CD4-positive, alpha-beta T cell (primary cell): ENCODE data around the gene AMIGO2. TPM values are rescaled to one million over a fixed set of nuclear protein-coding genes. Genes with fewer than 3 reads are reported as not detected.

Experiments
- ATAC-seq: fragments of 200-7000 bp; cut with Tn5 transposase; one replicate; pipeline ENCODE4 v1.10.0; 2022; ENCODE audit warnings: mild to moderate bottlenecking; ENCODE audit not compliant: poor library complexity
- CTCF ChIA-PET: fragments of 350-600 bp; sonication (Branson Sonifier 250); formaldehyde crosslinking; loops from one replicate; lab custom pipeline; 2021; ENCODE audit warnings: antibody characterized with exemption, inconsistent platforms; lab: Charles Lee
- POLR2A ChIA-PET: fragments of 350-600 bp; sonication (Branson Sonifier 250); formaldehyde crosslinking; loops from one replicate; lab custom pipeline; 2021; ENCODE audit warnings: antibody characterized with exemption, inconsistent platforms; lab: Charles Lee
- DNase-seq, 14 experiments: peaks; one replicate each; pipeline ENCODE4 v3.0.0-alpha.2; 2013 to 2020; ENCODE audit warnings: mixed read lengths in 2 of 14
- H3K27ac ChIP-seq, 2 donors: one replicate each; pipeline versions ENCODE4 v1.5.1 to v1.7.0; 2013; ENCODE audit warnings: low read length in 2 of 2, low read depth in 1 of 2, mild to moderate bottlenecking in 1 of 2
- H3K27me3 ChIP-seq, 2 experiments: 1 replicate in 1 of 2; 2 replicates in 1 of 2; pipeline versions ENCODE4 v1.6.1 to v1.7.0; 2013; ENCODE audit warnings: low read length in 2 of 2, control low read depth in 1 of 2, mild to moderate bottlenecking in 1 of 2, moderate library complexity in 1 of 2; ENCODE audit not compliant: insufficient read depth in 2 of 2, control insufficient read depth in 1 of 2
- H3K36me3 ChIP-seq: one replicate; pipeline ENCODE4 v1.6.1; 2013; ENCODE audit warnings: low read length, control low read depth; ENCODE audit not compliant: insufficient read depth
- H3K4me1 ChIP-seq: one replicate; pipeline ENCODE4 v1.6.1; 2013; ENCODE audit warnings: low read length, control low read depth; ENCODE audit not compliant: insufficient read depth
- H3K4me3 ChIP-seq: one replicate; pipeline ENCODE4 v1.5.1; 2013; ENCODE audit warnings: mild to moderate bottlenecking, low read length, moderate library complexity
- H3K9me3 ChIP-seq, 2 experiments: 1 replicate in 1 of 2; 2 replicates in 1 of 2; pipeline versions ENCODE4 v1.6.1 to v1.7.0; 2013; ENCODE audit warnings: low read length in 2 of 2, mild to moderate bottlenecking in 2 of 2, control low read depth in 1 of 2, moderate library complexity in 1 of 2; ENCODE audit not compliant: control insufficient read depth in 1 of 2, insufficient read depth in 1 of 2
- H3K27ac Mint-ChIP-seq: one replicate; pipeline ENCODE4 v1.8.0; 2020; ENCODE audit warnings: mixed read lengths
- H3K27me3 Mint-ChIP-seq: one replicate; pipeline ENCODE4 v1.8.0; 2021; ENCODE audit warnings: mixed read lengths
- H3K36me3 Mint-ChIP-seq: one replicate; pipeline ENCODE4 v1.8.0; 2021; ENCODE audit warnings: low read depth, mixed read lengths
- H3K4me1 Mint-ChIP-seq: one replicate; pipeline ENCODE4 v1.8.0; 2021; ENCODE audit warnings: low read depth, mixed read lengths
- H3K4me3 Mint-ChIP-seq: one replicate; pipeline ENCODE4 v1.8.0; 2020; ENCODE audit warnings: mild to moderate bottlenecking, mixed read lengths
- H3K9me3 Mint-ChIP-seq: one replicate; pipeline ENCODE4 v1.8.0; 2020; ENCODE audit warnings: mixed read lengths
- CTCF ChIP-seq: fragments of 200-600 bp; IDR thresholded peaks from one replicate; pipeline ENCODE4 v1.8.0; 2022; ENCODE audit warnings: antibody characterized with exemption, mild to moderate bottlenecking
- intact Hi-C, 2 experiments: fragments of 100-400 bp; cut with DNase I in 1 of 2; cut with micrococcal nuclease in 1 of 2; formaldehyde crosslinking; loops; one replicate each; pipeline versions ENCODE4 v1.15.1 to v1.9.0; 2023 to 2025; cut with DNase I, micrococcal nuclease
- total RNA-seq, 174 experiments: library from RNA in 2 of 174; stranded (reverse) in 2 of 174; gene quantifications; one replicate each; pipeline ENCODE4 v1.2.3 and lab custom pipeline; 2021 to 2026

Gene AMIGO2
- total RNA-seq, 2 experiments from 2014 or later: 9.7 to 10.1 TPM

GRCh38 chr12:47034661-47035060, 45.1 kb downstream of the AMIGO2 start:
- no peak for ATAC-seq
- H3K36me3 ChIP-seq: no peaks in the 10 kb centered on the region
- H3K4me1 ChIP-seq: peaks cover 2% of the 10 kb centered on the region
- DNase-seq: no peak
- TF ChIP-seq CTCF: no peak
- H3K4me3 ChIP-seq: no peak overlapping the region
- CTCF ChIA-PET: no interaction called here
- Mint-ChIP-seq H3K4me3 (no peak overlapping the region), H3K27ac (no peak overlapping the region), H3K9me3 (no peaks in the 10 kb centered on the region), H3K4me1 (peaks cover 15% of the 10 kb centered on the region), H3K36me3 (no peaks in the 10 kb centered on the region), H3K27me3 (no peaks in the 10 kb centered on the region)
- H3K27me3 ChIP-seq: no peaks in the 10 kb centered on the region
- POLR2A ChIA-PET: interaction anchor here (0.9 kb wide), 1 partner anchor 373 kb away, joined by 3 read pairs; no protein-coding TSS in a partner anchor
- H3K27ac ChIP-seq: no peak overlapping the region
- intact Hi-C loops: loop anchor here (2.0 to 10.0 kb wide), 3 partner anchors 158 to 652 kb away; no protein-coding TSS in a partner anchor
- H3K9me3 ChIP-seq: no peaks in the 10 kb centered on the region

GRCh38 chr12:47033789-47034555, 45.8 kb downstream of the AMIGO2 start:
- Mint-ChIP-seq H3K27me3 (no peaks in the 10 kb centered on the region), H3K4me1 (peaks cover 19% of the 10 kb centered on the region), H3K9me3 (no peaks in the 10 kb centered on the region), H3K27ac (no peak overlapping the region), H3K4me3 (no peak overlapping the region), H3K36me3 (no peaks in the 10 kb centered on the region)
- no peak overlapping the region for H3K27ac ChIP-seq
- peaks cover 2% of the 10 kb centered on the region for H3K4me1 ChIP-seq
- intact Hi-C loops: loop anchor here (1.0 to 10.0 kb wide), 5 partner anchors 158 to 653 kb away; no protein-coding TSS in a partner anchor
- no peak overlapping the region for H3K4me3 ChIP-seq
- no peaks in the 10 kb centered on the region for H3K9me3 ChIP-seq
- ATAC-seq (no peak), DNase-seq (no peak)
- CTCF ChIA-PET: interaction anchor here (0.6 to 2.4 kb wide), 3 partner anchors 52 to 363 kb away, joined by 3 to 19 read pairs (median 6); no protein-coding TSS in a partner anchor
- H3K36me3 ChIP-seq: no peaks in the 10 kb centered on the region
- no peak for TF ChIP-seq CTCF
- no peaks in the 10 kb centered on the region for H3K27me3 ChIP-seq
- POLR2A ChIA-PET: interaction anchor here (0.9 to 1.9 kb wide), 4 partner anchors 182 to 653 kb away, joined by 3 to 14 read pairs (median 9); no protein-coding TSS in a partner anchor

GRCh38 chr12:47033081-47033480, 46.7 kb downstream of the AMIGO2 start:
- Histone ChIP-seq H3K27ac (no peak overlapping the region), H3K27me3 (no peaks in the 10 kb centered on the region), H3K4me1 (peaks cover 2% of the 10 kb centered on the region), H3K4me3 (no peak overlapping the region), H3K36me3 (no peaks in the 10 kb centered on the region), H3K9me3 (no peaks in the 10 kb centered on the region)
- intact Hi-C loops: loop anchor here (1.0 to 10.0 kb wide), 4 partner anchors 159 to 622 kb away; no protein-coding TSS in a partner anchor
- H3K27ac Mint-ChIP-seq: no peak overlapping the region
- TF ChIP-seq CTCF: no peak
- DNase-seq (peak in 1 of 14 experiments; percentile 9), ATAC-seq (no peak)
- H3K27me3 Mint-ChIP-seq: no peaks in the 10 kb centered on the region
- no peaks in the 10 kb centered on the region for H3K36me3 Mint-ChIP-seq
- H3K4me1 Mint-ChIP-seq: peaks cover 19% of the 10 kb centered on the region
- ChIA-PET POLR2A (interaction anchor here (0.6 to 1.9 kb wide), 10 partner anchors 47 to 654 kb away, joined by 3 to 14 read pairs (median 6); partner anchors contain the start of gene AMIGO2), CTCF (interaction anchor here (0.6 to 2.4 kb wide), 14 partner anchors 9 to 682 kb away, joined by 3 to 19 read pairs (median 5); no protein-coding TSS in a partner anchor)
- H3K9me3 Mint-ChIP-seq: no peaks in the 10 kb centered on the region
- no peak overlapping the region for H3K4me3 Mint-ChIP-seq
